Mesenchymal stem cell (in vitro differentiated cells and primary cell): ENCODE data around the gene PASK.

ENCODE experiments used
- DNase-seq: peaks from one replicate; pipeline ENCODE4 v3.0.0-alpha.2; 2013
- H2AFZ ChIP-seq: one replicate; pipeline ENCODE4 v1.6.1; 2013; ENCODE audit warnings: low read depth, mild to moderate bottlenecking, control low read depth, inconsistent platforms, low read length, moderate library complexity
- H2AK5ac ChIP-seq: 2 replicates; pipeline ENCODE4 v1.6.1; 2013; ENCODE audit warnings: low read length, moderate library complexity, mild to moderate bottlenecking, inconsistent platforms; ENCODE audit not compliant: severe bottlenecking
- H2BK120ac ChIP-seq: one replicate; pipeline ENCODE4 v1.6.1; 2013; ENCODE audit warnings: low read depth, mild to moderate bottlenecking, inconsistent platforms, low read length, moderate library complexity
- H2BK12ac ChIP-seq, 2 experiments: one replicate each; pipeline ENCODE4 v1.6.1; 2013; ENCODE audit warnings: inconsistent platforms in 2 of 2, low read length in 2 of 2, mild to moderate bottlenecking in 2 of 2, moderate library complexity in 2 of 2, control low read depth in 1 of 2
- H2BK15ac ChIP-seq: one replicate; pipeline ENCODE4 v1.6.1; 2013; ENCODE audit warnings: mild to moderate bottlenecking, low read depth, inconsistent platforms; ENCODE audit not compliant: poor library complexity, severe bottlenecking
- H2BK5ac ChIP-seq: 2 replicates; pipeline ENCODE4 v1.6.1; 2013; ENCODE audit warnings: low read depth, mild to moderate bottlenecking, low read length, control low read depth, inconsistent platforms; ENCODE audit not compliant: poor library complexity, severe bottlenecking
- H3K14ac ChIP-seq, 2 experiments: one replicate each; pipeline ENCODE4 v1.6.1; 2013; ENCODE audit warnings: inconsistent platforms in 2 of 2, low read length in 2 of 2, control low read depth in 1 of 2, mild to moderate bottlenecking in 1 of 2, moderate library complexity in 1 of 2
- H3K18ac ChIP-seq, 2 experiments: one replicate each; pipeline ENCODE4 v1.6.1; 2013; ENCODE audit warnings: inconsistent platforms in 2 of 2, low read length in 2 of 2, control low read depth in 1 of 2, low read depth in 1 of 2, mild to moderate bottlenecking in 1 of 2
- H3K23ac ChIP-seq, 2 experiments: one replicate each; pipeline ENCODE4 v1.6.1; 2013; ENCODE audit warnings: inconsistent platforms in 2 of 2, low read length in 2 of 2, mild to moderate bottlenecking in 2 of 2, moderate library complexity in 2 of 2, control low read depth in 1 of 2
- H3K27ac ChIP-seq: 2 replicates; pipeline ENCODE4 v1.5.1; 2013; ENCODE audit warnings: mild to moderate bottlenecking, moderate library complexity, low read length, control low read depth, inconsistent platforms; ENCODE audit not compliant: poor library complexity, severe bottlenecking
- H3K27me3 ChIP-seq, 2 experiments: 2 replicates each; pipeline versions ENCODE4 v1.6.1 to v1.7.0; 2013; ENCODE audit warnings: low read length in 2 of 2, mild to moderate bottlenecking in 2 of 2, moderate library complexity in 2 of 2, control low read depth in 1 of 2, inconsistent platforms in 1 of 2; ENCODE audit not compliant: control insufficient read depth in 1 of 2, insufficient read depth in 1 of 2
- H3K36me3 ChIP-seq, 2 experiments: 2 replicates each; pipeline versions ENCODE4 v1.6.1 to v1.7.0; 2013; ENCODE audit warnings: low read length in 2 of 2, control low read depth in 1 of 2, inconsistent platforms in 1 of 2, low read depth in 1 of 2, mild to moderate bottlenecking in 1 of 2; ENCODE audit not compliant: insufficient read depth in 2 of 2, control insufficient read depth in 1 of 2
- H3K4ac ChIP-seq, 2 experiments: one replicate each; pipeline ENCODE4 v1.6.1; 2013; ENCODE audit warnings: inconsistent platforms in 2 of 2, low read length in 2 of 2, mild to moderate bottlenecking in 2 of 2, moderate library complexity in 2 of 2, control low read depth in 1 of 2, low read depth in 1 of 2
- H3K4me1 ChIP-seq: 2 replicates; pipeline ENCODE4 v1.6.1; 2013; ENCODE audit warnings: low read depth, low read length, control low read depth; ENCODE audit not compliant: control insufficient read depth, insufficient read depth
- H3K4me2 ChIP-seq: 2 replicates; pipeline ENCODE4 v1.6.1; 2013; ENCODE audit warnings: low read length, mild to moderate bottlenecking, inconsistent platforms; ENCODE audit not compliant: poor library complexity, severe bottlenecking
- H3K4me3 ChIP-seq, 2 experiments: 2 replicates each; pipeline versions ENCODE4 v1.5.1 to v1.7.0; 2013; ENCODE audit warnings: low read length in 2 of 2, mild to moderate bottlenecking in 2 of 2, control low read depth in 1 of 2, low read depth in 1 of 2; ENCODE audit not compliant: insufficient read depth in 1 of 2
- H3K79me1 ChIP-seq: replicated peaks from 2 replicates; pipeline ENCODE4 v1.6.1; 2013; ENCODE audit warnings: mild to moderate bottlenecking, control low read depth, low read length, inconsistent platforms; ENCODE audit not compliant: poor library complexity, severe bottlenecking
- H3K9ac ChIP-seq: 2 replicates; pipeline ENCODE4 v1.7.0; 2013; ENCODE audit warnings: mild to moderate bottlenecking, low read length, moderate library complexity
- H3K9me3 ChIP-seq: 2 replicates; pipeline ENCODE4 v1.7.0; 2013; ENCODE audit warnings: mild to moderate bottlenecking, low read length; ENCODE audit not compliant: control insufficient read depth
- H4K8ac ChIP-seq: one replicate; pipeline ENCODE4 v1.6.1; 2013; ENCODE audit warnings: inconsistent platforms, mild to moderate bottlenecking, low read length, moderate library complexity
- H4K91ac ChIP-seq: one replicate; pipeline ENCODE4 v1.6.1; 2013; ENCODE audit warnings: mild to moderate bottlenecking, low read length, inconsistent platforms
- WGBS: methylation state at CpG from one replicate; pipeline ENCODE4 v1.1.7; 2013; ENCODE audit warnings: mixed read lengths; 5-methylcytosine and 5-hydroxymethylcytosine counted together

PASK gene

DNA sequence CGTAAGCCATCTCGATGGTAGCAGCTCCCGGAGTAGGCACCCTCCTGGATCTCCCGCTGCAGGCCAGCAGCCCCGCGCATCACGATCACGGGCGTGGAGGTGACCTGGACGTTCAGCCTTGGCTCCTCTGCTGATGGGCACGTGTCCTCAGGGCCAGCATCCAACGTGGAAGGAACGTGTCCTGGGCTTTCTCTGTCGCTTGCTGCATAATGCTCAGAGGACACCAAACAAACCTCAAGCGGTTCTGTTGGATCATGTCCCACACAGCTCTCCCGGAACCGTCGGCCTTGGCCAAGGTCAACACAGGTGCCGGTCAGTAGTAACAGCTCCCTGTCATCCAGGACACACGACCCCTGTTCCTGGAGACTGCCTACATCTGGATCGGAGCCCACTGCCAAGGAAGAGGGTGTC, 23.1 kb downstream of the PASK start:
- no peak overlapping the region for H3K23ac ChIP-seq
- H2BK15ac ChIP-seq, result no peak overlapping the region
- H2BK120ac ChIP-seq, result no peak overlapping the region
- H3K9me3 ChIP-seq, result peaks cover 5% of the 10 kb centered on the region
- no peaks in the 10 kb centered on the region for H3K27me3 ChIP-seq
- H3K79me1 ChIP-seq, result no peaks in the 10 kb centered on the region
- no peak overlapping the region for H2AFZ ChIP-seq
- H3K14ac ChIP-seq, result no peak overlapping the region
- H2BK5ac ChIP-seq, result no peak overlapping the region
- no peak overlapping the region for H3K9ac ChIP-seq
- H4K8ac ChIP-seq, result no peak overlapping the region
- WGBS, result 95% methylated on average over 21 of the region's 21 CpGs
- H4K91ac ChIP-seq, result no peak overlapping the region
- H2AK5ac ChIP-seq, result no peak overlapping the region
- no peak overlapping the region for H2BK12ac ChIP-seq
- H3K36me3 ChIP-seq, result peaks cover 14 to 29% of the 10 kb centered on the region in 2 experiments
- no peak overlapping the region for H3K27ac ChIP-seq
- DNase-seq, result no peak
- no peak overlapping the region for H3K18ac ChIP-seq
- H3K4me3 ChIP-seq, result no peak overlapping the region
- H3K4me1 ChIP-seq, result no peaks in the 10 kb centered on the region
- H3K4me2 ChIP-seq, result no peak overlapping the region
- no peak overlapping the region for H3K4ac ChIP-seq

DNA sequence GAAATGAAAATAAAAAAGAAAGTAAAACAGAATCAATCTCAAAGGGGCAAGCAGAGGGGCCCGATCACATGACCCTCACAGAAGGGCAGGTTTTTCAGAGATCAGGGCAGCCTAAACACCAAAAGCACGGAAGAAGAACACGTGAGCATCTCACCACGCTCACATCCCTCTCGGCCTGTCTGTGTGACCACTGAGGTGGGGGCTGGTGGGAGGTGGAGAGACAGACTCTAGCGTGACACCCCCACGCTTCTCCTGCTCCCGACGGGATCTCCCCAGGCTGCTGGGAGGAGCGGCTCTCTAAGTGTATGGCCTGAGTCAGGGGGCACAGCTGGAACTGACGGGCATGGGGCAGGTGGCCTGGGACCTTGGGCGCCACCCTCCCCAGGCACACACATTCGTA, 23.6 kb downstream of the PASK start:
- Histone ChIP-seq H3K14ac (no peak overlapping the region), H3K4ac (no peak overlapping the region), H4K91ac (no peak overlapping the region), H3K23ac (no peak overlapping the region), H2BK120ac (no peak overlapping the region), H2AFZ (no peak overlapping the region), H3K36me3 (peaks cover 19 to 29% of the 10 kb centered on the region in 2 experiments), H3K9ac (no peak overlapping the region), H3K4me3 (no peak overlapping the region), H3K27ac (no peak overlapping the region), H3K18ac (no peak overlapping the region), H4K8ac (no peak overlapping the region), H3K4me1 (no peaks in the 10 kb centered on the region), H3K27me3 (no peaks in the 10 kb centered on the region), H3K79me1 (no peaks in the 10 kb centered on the region), H2BK15ac (no peak overlapping the region), H2BK12ac (no peak overlapping the region), H3K9me3 (peaks cover 10% of the 10 kb centered on the region), H2AK5ac (no peak overlapping the region), H3K4me2 (no peak overlapping the region), H2BK5ac (no peak overlapping the region)
- DNase-seq, result no peak
- WGBS, result 99% methylated on average over 13 of the region's 13 CpGs

DNA sequence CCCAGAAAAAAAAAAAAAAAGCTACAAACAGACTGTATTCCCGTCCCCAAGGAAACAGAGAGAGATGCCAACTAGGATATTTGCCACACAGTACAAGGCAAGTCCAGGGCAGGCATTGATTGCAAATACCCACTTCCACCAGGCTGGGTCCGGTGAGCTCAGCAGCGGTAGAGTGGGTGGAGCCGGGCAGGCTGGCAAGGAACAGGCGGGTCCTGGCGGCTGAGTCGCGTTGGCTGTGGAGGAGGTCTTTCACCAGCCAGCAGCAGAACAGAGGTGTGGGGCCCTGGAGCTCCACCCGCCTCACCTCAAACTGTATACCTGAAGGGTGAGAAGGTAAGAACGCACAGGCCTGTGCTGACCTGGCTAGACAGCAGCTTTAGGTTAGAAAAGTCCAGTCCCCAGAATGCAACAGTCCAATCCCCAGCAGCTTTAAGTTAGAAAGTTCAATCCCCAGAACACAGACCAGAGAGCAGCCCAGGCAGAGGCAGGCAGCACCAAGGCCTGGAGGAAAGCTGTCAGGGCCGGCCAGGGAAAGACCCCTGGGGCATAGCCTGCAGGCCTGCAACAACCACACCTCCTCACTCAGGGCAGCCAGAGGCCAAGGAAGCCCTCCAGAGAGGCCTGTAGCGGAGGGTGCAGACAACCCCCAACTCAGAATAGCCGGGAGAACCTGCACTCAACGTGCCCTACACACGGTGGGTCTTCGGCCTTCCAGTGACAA, 25.3 kb downstream of the PASK start:
- Histone ChIP-seq H2BK120ac (no peak overlapping the region), H3K23ac (no peak overlapping the region), H3K4me2 (no peak overlapping the region), H3K4me1 (no peaks in the 10 kb centered on the region), H3K14ac (no peak overlapping the region), H4K91ac (no peak overlapping the region), H2AFZ (no peak overlapping the region), H2BK15ac (no peak overlapping the region), H2BK12ac (no peak overlapping the region), H3K27me3 (no peaks in the 10 kb centered on the region), H3K18ac (no peak overlapping the region), H3K79me1 (no peaks in the 10 kb centered on the region), H3K36me3 (peaks cover 21 to 26% of the 10 kb centered on the region in 2 experiments), H2BK5ac (no peak overlapping the region), H4K8ac (no peak overlapping the region), H3K9ac (no peak overlapping the region), H3K4ac (no peak overlapping the region), H2AK5ac (no peak overlapping the region), H3K4me3 (no peak overlapping the region), H3K27ac (no peak overlapping the region), H3K9me3 (peaks cover 13% of the 10 kb centered on the region)
- WGBS, result 94% methylated on average over 14 of the region's 16 CpGs
- no peak for DNase-seq

DNA sequence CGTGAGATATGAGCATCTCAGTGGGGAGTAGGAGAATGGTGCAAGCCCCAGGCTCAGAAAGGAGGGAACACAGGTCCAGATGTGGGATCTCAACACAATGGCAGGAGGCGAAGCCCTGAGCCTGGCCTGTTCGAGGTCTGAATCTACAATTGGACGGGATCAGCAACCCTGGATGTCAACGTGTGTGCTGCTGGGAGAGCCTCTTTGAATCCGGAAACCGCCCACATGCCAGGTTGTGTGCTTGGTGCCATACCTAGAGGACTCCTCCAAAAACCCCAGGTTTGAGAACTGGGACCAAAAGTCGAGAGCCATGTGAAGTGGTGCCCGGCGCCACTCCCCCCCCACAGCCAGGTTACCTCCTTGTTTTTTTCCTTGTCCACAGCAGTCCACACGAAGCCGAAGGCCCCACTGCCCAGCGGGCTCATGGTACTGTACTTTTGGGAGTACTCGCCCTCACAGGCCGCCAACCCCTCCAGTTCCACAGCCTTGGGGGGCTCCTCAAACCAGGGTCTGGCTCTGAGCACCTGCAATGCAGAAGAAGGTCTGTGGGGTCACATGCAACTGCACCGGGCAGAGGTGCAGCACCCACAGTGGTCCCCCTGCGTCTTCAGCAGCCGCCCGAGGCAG, 26.8 kb downstream of the PASK start:
- H3K18ac ChIP-seq, result no peak overlapping the region
- H2BK5ac ChIP-seq, result no peak overlapping the region
- H2AFZ ChIP-seq, result no peak overlapping the region
- H3K23ac ChIP-seq, result no peak overlapping the region
- no peak overlapping the region for H3K9ac ChIP-seq
- H3K4ac ChIP-seq, result no peak overlapping the region
- no peaks in the 10 kb centered on the region for H3K79me1 ChIP-seq
- DNase-seq, result no peak
- no peak overlapping the region for H3K27ac ChIP-seq
- H4K91ac ChIP-seq, result no peak overlapping the region
- H2BK15ac ChIP-seq, result no peak overlapping the region
- no peaks in the 10 kb centered on the region for H3K4me1 ChIP-seq
- H3K36me3 ChIP-seq, result peaks cover 21 to 30% of the 10 kb centered on the region in 2 experiments
- no peaks in the 10 kb centered on the region for H3K27me3 ChIP-seq
- H2BK12ac ChIP-seq, result no peak overlapping the region
- no peak overlapping the region for H2AK5ac ChIP-seq
- H4K8ac ChIP-seq, result no peak overlapping the region
- no peak overlapping the region for H3K14ac ChIP-seq
- H3K4me2 ChIP-seq, result no peak overlapping the region
- 98% methylated on average over 19 of the region's 19 CpGs for WGBS
- no peak overlapping the region for H3K4me3 ChIP-seq
- peaks cover 13% of the 10 kb centered on the region for H3K9me3 ChIP-seq
- H2BK120ac ChIP-seq, result no peak overlapping the region
